ENCODE measurements around the gene RIT1. TPM values are rescaled to one million over a fixed set of nuclear protein-coding genes. Genes with fewer than 3 reads are reported as not detected.

RIT1 gene
- polyA plus RNA-seq, 1 donor from 2014 or later = 83.5 TPM

DNA sequence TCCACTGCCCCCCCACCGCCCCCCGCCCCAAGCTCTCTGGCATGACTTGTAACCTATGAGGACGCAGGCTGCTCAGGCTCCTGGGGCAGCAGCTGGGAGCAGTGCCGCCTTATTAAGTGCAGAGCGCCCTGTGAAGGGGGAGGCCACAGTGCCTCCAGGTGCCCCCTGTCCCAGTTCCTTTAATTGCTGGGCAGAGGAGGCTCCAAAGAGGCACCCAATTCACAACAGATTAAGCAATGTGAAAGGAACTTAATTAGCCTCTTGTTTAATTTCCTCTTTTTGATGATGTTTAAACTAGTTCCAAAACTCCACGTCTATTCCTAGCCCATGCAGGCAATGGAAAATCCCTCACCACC, 33.3 kb upstream of the RIT1 start:
- no peak overlapping the region for H3K27ac ChIP-seq (ENCODE audit: low read length)
- no peak overlapping the region for H3K4me2 ChIP-seq (ENCODE audit: low read length)
- no peaks in the 10 kb centered on the region for H3K9me3 ChIP-seq (ENCODE audit: low read length)
- TF ChIP-seq MXI1 (conservative IDR thresholded peaks at IDR 0.05; ENCODE audit: poor library complexity, severe bottlenecking) (no peak), RAD21 (conservative IDR thresholded peaks at IDR 0.05) (no peak), EZH2 (IDR thresholded peaks at IDR 0.05; ENCODE audit: borderline replicate concordance, insufficient read depth, low read length, poor library complexity, severe bottlenecking) (no peak), POLR2AphosphoS5 (IDR thresholded peaks at IDR 0.05) (no peak), TAF1 (IDR thresholded peaks at IDR 0.05; ENCODE audit: low read depth) (no peak), EP300 (conservative IDR thresholded peaks at IDR 0.05; ENCODE audit: poor library complexity, severe bottlenecking) (no peak), SMC3 (conservative IDR thresholded peaks at IDR 0.05; ENCODE audit: poor library complexity) (no peak), CTCF (IDR thresholded peaks at IDR 0.05; ENCODE audit: poor library complexity, severe bottlenecking) (no peak)
- TF ChIP-seq, protein P1, sequence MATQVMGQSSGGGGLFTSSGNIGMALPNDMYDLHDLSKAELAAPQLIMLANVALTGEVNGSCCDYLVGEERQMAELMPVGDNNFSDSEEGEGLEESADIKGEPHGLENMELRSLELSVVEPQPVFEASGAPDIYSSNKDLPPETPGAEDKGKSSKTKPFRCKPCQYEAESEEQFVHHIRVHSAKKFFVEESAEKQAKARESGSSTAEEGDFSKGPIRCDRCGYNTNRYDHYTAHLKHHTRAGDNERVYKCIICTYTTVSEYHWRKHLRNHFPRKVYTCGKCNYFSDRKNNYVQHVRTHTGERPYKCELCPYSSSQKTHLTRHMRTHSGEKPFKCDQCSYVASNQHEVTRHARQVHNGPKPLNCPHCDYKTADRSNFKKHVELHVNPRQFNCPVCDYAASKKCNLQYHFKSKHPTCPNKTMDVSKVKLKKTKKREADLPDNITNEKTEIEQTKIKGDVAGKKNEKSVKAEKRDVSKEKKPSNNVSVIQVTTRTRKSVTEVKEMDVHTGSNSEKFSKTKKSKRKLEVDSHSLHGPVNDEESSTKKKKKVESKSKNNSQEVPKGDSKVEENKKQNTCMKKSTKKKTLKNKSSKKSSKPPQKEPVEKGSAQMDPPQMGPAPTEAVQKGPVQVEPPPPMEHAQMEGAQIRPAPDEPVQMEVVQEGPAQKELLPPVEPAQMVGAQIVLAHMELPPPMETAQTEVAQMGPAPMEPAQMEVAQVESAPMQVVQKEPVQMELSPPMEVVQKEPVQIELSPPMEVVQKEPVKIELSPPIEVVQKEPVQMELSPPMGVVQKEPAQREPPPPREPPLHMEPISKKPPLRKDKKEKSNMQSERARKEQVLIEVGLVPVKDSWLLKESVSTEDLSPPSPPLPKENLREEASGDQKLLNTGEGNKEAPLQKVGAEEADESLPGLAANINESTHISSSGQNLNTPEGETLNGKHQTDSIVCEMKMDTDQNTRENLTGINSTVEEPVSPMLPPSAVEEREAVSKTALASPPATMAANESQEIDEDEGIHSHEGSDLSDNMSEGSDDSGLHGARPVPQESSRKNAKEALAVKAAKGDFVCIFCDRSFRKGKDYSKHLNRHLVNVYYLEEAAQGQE (IDR thresholded peaks at IDR 0.05; ENCODE audit: borderline replicate concordance) = no peak
- no peak overlapping the region for H3K9ac ChIP-seq (ENCODE audit: low read length)
- H3F3A ChIP-seq (ENCODE audit: insufficient read depth, low read length, poor library complexity, severe bottlenecking) = no peaks in the 10 kb centered on the region
- no peaks in the 10 kb centered on the region for H4K20me1 ChIP-seq (ENCODE audit: insufficient read depth)
- no peak overlapping the region for H3K4me3 ChIP-seq (ENCODE audit: low read length)
- no peaks in the 10 kb centered on the region for H3K36me3 ChIP-seq (ENCODE audit: insufficient read depth, low read length)
- no peaks in the 10 kb centered on the region for H3K9me2 ChIP-seq (ENCODE audit: insufficient read depth, low read length)
- no peaks in the 10 kb centered on the region for H3K79me2 ChIP-seq (replicated peaks; ENCODE audit: insufficient read depth, low read length)
- H2AFZ ChIP-seq (ENCODE audit: low read depth, low read length) = no peak overlapping the region
- no peaks in the 10 kb centered on the region for H3K27me3 ChIP-seq (ENCODE audit: insufficient read depth, low read depth, low read length)

GRCh38 chr1:155942578-155943141, 31.5 kb upstream of the RIT1 start:
- Histone ChIP-seq H3K9me3 (ENCODE audit: low read length) (no peaks in the 10 kb centered on the region), H3K9ac (ENCODE audit: low read length) (no peak overlapping the region), H3K4me3 (ENCODE audit: low read length) (no peak overlapping the region), H3K79me2 (replicated peaks; ENCODE audit: insufficient read depth, low read length) (no peaks in the 10 kb centered on the region), H3K27ac (ENCODE audit: low read length) (no peak overlapping the region), H3K36me3 (ENCODE audit: insufficient read depth, low read length) (no peaks in the 10 kb centered on the region), H3K4me2 (ENCODE audit: low read length) (no peak overlapping the region), H4K20me1 (ENCODE audit: insufficient read depth) (no peaks in the 10 kb centered on the region), H3K27me3 (ENCODE audit: insufficient read depth, low read depth, low read length) (no peaks in the 10 kb centered on the region), H3K9me2 (ENCODE audit: insufficient read depth, low read length) (no peaks in the 10 kb centered on the region), H3F3A (ENCODE audit: insufficient read depth, low read length, poor library complexity, severe bottlenecking) (no peaks in the 10 kb centered on the region), H2AFZ (ENCODE audit: low read depth, low read length) (no peak overlapping the region)
- TF ChIP-seq CTCF (IDR thresholded peaks at IDR 0.05; ENCODE audit: poor library complexity, severe bottlenecking) (no peak), EP300 (conservative IDR thresholded peaks at IDR 0.05; ENCODE audit: poor library complexity, severe bottlenecking) (no peak), MXI1 (conservative IDR thresholded peaks at IDR 0.05; ENCODE audit: poor library complexity, severe bottlenecking) (no peak), RAD21 (conservative IDR thresholded peaks at IDR 0.05) (no peak), EZH2 (IDR thresholded peaks at IDR 0.05; ENCODE audit: borderline replicate concordance, insufficient read depth, low read length, poor library complexity, severe bottlenecking) (no peak), SMC3 (conservative IDR thresholded peaks at IDR 0.05; ENCODE audit: poor library complexity) (no peak), TAF1 (IDR thresholded peaks at IDR 0.05; ENCODE audit: low read depth) (no peak), POLR2AphosphoS5 (IDR thresholded peaks at IDR 0.05) (no peak)
- TF ChIP-seq, protein P1 (IDR thresholded peaks at IDR 0.05; ENCODE audit: borderline replicate concordance) = no peak

All from neural cell (in vitro differentiated cells).